GM12891 (cell line): ENCODE data around the gene JAZF1.

Source experiments
- DNase-seq: peaks from one replicate; pipeline ENCODE4 v3.0.0; 2011; ENCODE audit warnings: low spot score; ENCODE audit not compliant: insufficient read length
- FAIRE-seq: peaks from 2 replicates; lab custom pipeline; 2011; peaks lifted over from hg19 to GRCh38; lab: Jason Lieb, UNC
- PAX5 ChIP-seq: IDR thresholded peaks from 2 replicates; pipeline ENCODE4 v1.6.1; 2011; ENCODE audit warnings: low read length, moderate library complexity, mild to moderate bottlenecking; ENCODE audit not compliant: insufficient read depth, severe bottlenecking
- POLR2A ChIP-seq: IDR thresholded peaks from 2 replicates; pipeline ENCODE4 v1.6.1; 2011; ENCODE audit warnings: low read depth, low read length, control low read depth
- POLR2AphosphoS5 ChIP-seq: IDR thresholded peaks from 2 replicates; pipeline ENCODE4 v1.6.1; 2011; ENCODE audit warnings: low read depth, low read length, control low read depth
- POU2F2 ChIP-seq: IDR thresholded peaks from 2 replicates; pipeline ENCODE4 v1.6.1; 2011; ENCODE audit warnings: low read depth, mild to moderate bottlenecking, control low read depth, low read length, moderate library complexity
- SPI1 ChIP-seq: IDR thresholded peaks from 2 replicates; pipeline ENCODE4 v1.6.1; 2011; ENCODE audit warnings: low read depth, low read length, control low read depth
- TAF1 ChIP-seq: IDR thresholded peaks from 2 replicates; pipeline ENCODE4 v1.6.1; 2011; ENCODE audit warnings: low read depth, low read length, control low read depth

The JAZF1 gene

DNA sequence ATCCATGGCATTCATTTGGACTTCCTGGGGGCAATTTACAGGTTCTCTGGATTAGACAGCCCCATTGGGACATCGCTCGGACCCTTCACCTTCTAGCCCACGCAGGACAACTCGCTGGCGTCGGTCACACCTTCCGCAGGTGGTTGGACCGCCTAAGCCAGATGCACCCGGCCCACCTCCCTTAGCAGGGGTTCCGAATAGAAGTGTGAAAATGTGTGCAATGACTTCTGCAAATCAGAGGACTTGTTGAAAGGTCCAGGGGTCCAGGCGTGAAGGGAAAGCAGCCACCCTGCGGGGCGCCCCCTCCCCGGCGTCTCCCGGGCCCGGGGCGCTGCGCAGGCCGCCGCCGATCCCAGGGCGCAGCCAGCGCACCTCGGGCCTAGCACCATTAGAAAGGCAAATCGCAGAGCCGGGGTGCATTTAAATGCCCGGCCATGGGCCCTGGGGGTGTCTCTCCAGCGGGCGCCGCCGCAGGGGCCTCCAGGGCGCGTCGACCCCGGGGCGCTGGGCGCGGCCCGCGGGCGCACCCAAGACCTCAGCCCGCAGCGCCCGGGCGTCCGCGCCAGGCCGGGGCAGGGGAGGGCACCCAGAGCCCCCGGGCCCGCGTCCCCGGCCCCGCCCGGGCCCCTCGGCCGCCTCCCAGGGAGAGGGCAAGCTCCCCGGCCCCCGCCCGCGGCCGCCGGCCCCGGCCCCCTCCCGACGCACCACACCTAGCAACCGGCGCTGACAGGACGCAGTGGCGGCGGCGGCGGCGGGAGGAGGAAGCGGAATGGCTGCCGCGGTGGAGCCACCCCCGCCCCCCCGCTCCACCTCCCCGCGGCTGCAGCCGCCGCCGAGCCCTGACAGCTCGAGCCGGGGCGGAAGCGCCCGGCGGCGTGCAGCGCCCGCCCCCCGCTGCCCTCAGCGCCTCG lies 1.2 kb downstream of the JAZF1 start:
- FAIRE-seq (peak; percentile 40), DNase-seq (peak; percentile 54)
- TF ChIP-seq TAF1, result no peak

DNA sequence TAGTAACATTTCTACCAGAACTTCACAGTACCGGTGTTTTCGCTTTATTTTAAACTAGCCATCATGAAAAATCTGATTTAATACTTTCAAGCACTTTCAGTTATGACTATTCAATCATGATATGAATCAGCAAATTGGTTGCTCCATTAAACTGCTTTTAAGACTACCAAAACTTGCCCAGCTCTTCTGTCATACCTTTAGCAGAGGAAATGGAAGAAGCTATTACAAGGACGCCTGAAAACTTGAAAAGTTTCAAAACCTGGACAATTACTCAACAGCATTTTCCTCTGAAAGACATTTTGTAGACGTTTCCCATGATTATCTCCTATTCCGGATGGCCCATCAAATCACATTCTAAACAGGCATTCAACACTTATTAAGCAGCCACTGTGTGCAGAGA lies 2.0 kb downstream of the JAZF1 start:
- TF ChIP-seq SPI1 (no peak), TAF1 (no peak), PAX5 (no peak), POLR2A (no peak), POU2F2 (no peak)
- FAIRE-seq, result no peak
- DNase-seq, result peak; percentile 7

DNA sequence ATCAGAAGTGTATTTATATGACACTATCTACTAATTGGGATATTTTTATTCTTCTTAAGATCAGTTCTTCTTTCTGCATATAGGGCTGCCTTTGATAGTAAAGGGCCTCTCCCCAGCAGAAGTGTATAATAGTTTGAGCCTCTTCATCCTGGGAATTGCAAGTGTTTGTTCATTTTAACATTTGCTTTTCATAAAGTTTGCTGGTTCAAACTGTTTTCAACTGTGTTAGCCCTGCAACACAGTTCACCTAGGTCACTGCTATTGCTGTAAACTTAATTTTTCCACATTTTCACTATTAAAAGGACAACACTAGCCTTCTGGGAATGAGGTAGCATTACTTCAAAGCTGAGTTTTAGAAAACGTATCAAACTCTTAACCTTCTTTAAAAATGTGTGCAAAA lies 2.8 kb downstream of the JAZF1 start:
- DNase-seq, result no peak
- TF ChIP-seq POLR2A (no peak), SPI1 (no peak), POLR2AphosphoS5 (no peak), PAX5 (no peak), POU2F2 (no peak), TAF1 (no peak)
- no peak for FAIRE-seq

DNA sequence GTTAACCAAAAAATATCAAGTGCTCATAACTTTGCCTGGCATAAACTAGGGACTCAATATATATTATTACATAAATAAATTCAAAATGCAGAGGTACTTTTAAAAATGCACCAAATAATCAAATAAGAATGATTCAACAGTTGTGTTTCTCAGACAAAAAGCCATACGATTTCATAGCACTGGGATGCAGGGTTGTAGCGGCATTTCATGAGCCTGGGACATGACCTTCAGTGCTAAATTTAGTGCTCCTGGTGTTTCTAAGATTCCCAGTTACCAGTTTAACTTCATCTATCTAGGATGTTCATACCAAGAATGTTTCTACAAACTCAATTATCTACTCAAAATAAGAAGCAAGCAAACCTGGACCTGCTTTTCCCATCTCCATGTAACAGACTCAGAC lies 4.0 kb downstream of the JAZF1 start:
- DNase-seq (no peak), FAIRE-seq (no peak)
- no peak for TF ChIP-seq PAX5

DNA sequence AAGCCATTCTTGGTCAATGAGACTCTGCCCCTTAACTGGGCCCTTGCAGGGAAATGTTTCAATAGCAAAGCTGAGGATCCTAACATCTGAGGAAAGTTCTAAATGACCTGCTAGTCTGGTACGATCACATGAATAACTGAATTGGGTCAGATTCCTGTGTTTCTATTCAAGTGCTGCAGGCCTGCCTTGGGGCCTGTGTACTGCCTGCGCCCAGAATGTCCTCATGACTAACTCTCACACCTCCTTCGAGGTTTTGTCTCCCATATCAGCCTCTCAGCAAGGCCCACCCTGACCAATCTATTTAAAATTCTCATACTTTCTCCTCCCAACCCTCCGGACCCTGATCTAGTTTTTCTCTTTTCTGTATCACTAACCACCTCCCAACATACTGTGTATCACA lies 4.4 kb downstream of the JAZF1 start:
- FAIRE-seq, result no peak
- DNase-seq, result no peak
- no peak for TF ChIP-seq POU2F2
- TF ChIP-seq POLR2A, result no peak
- no peak for TF ChIP-seq SPI1
- TF ChIP-seq TAF1, result no peak
- TF ChIP-seq POLR2AphosphoS5, result no peak
- TF ChIP-seq PAX5, result no peak

DNA sequence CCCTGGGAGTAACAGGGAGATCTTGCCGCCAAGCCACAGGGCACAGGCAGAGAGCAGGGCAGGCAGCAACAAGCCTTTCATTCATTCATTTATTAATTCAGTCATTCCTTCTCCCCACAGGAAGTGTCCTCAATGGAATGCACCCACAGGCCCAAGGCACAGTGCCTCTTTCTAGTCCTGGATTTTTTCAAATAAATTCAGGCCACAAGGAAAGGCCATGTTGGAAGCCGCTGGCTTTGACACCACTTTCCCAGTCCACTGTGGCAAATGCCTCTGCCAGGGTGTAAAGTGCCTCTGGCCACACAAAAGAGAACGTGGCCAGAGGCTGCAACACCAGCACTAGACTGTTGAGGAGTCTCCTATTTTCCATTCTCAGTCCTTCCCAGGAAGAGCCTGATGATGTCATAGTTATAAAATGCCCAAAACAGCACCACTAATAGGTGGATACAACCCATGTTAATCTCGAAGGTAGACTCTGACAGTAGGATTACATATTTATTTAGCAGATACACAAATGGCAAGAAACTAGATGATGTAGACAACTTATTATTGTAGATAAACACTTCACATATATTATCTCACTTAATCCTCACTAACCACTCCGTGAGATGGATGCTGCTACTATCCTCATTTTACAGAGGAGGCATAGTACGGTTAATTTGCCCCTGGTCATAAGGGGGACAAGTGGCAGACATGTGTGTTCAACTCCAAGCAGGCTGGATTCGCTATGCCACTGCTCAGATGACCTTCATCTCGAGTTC lies 5.5 kb downstream of the JAZF1 start:
- DNase-seq (no peak), FAIRE-seq (no peak)
- no peak for TF ChIP-seq POLR2A
- TF ChIP-seq POLR2AphosphoS5, result no peak
- TF ChIP-seq SPI1, result no peak
- TF ChIP-seq TAF1, result no peak
- no peak for TF ChIP-seq PAX5
- TF ChIP-seq POU2F2, result no peak

DNA sequence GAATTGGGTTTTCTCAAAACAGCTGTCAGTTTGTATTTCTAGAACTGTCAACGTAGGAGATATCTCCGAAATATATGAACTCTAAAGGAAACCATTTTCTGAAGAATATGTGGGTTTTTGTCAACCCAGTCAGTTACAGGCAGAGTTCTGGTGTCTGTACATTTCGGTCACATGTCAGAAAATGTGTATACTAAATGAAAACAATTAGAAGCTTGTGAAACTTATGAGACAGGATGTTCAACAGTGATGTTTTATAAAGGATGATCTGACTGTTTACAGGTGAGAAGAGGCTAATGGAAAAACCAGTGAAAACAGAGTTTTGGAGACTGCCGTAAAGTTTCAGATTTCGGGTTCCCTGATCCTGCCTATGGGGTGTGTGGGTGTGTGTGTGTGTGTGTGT lies 6.2 kb downstream of the JAZF1 start:
- FAIRE-seq (no peak), DNase-seq (no peak)
- no peak for TF ChIP-seq TAF1
- TF ChIP-seq POLR2A, result no peak
- no peak for TF ChIP-seq POU2F2
- TF ChIP-seq POLR2AphosphoS5, result no peak
- no peak for TF ChIP-seq SPI1
- no peak for TF ChIP-seq PAX5

DNA sequence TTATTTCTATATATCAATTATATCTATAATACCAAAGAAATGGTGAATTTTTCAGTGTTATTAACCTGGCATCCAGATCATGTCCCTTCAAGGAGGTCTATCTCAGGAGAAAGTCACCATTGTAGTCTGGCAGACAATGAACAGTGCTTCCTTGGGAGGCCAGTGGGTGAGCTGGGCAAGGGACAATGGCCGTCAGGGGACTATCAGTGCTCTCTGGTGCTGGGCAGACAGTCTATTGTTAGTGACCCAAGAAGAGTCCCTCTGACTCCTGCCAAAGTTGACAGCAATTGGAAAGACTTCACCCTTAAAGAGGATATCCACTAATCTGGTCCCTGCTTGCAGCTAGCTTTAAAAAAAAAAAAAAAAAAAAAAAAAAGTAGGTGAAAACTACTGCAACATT lies 7.1 kb downstream of the JAZF1 start:
- TF ChIP-seq SPI1 (no peak), POLR2A (no peak), PAX5 (no peak), POU2F2 (no peak), POLR2AphosphoS5 (no peak), TAF1 (no peak)
- DNase-seq (no peak), FAIRE-seq (no peak)

DNA sequence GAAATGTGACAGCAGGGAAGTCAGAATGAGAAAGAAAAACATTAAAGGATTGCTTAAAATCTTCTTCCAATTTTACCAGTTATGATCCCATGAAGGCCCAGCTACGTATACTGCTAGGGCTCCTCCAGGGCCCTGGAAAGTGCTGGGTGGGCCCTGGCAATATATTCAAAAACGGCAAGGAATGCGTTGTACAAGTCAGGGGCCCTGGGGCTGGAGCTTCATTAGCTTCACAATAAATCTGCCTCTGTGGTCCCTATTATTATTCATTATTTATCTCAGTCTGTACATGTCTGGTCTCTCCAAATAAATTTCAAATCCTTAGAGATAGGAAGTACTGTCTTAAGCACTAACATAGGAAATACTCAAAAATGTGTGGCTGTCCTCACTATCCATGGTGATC lies 7.6 kb downstream of the JAZF1 start:
- no peak for TF ChIP-seq TAF1
- no peak for TF ChIP-seq POLR2AphosphoS5
- no peak for TF ChIP-seq SPI1
- no peak for TF ChIP-seq PAX5
- no peak for TF ChIP-seq POLR2A
- no peak for TF ChIP-seq POU2F2
- no peak for DNase-seq
- FAIRE-seq, result no peak

DNA sequence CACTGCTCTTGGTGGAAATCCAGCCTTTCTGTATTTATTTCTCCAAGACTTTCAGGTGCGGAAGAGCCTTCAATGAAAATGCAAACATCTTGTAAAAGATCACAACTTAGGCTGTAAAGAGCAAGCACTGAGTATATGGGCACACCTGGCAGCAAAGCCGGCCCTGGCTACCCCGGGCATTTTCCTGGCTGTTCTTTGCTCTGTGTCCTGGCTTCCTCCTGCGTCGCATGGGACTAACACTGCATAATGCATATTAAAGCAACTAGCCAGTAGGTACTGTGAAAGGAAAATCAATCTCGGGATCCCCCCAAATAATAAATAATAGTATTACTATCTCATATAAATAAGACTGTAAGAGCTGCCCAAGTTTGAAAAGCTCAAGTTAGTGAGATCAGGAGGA lies 9.9 kb downstream of the JAZF1 start:
- FAIRE-seq (no peak), DNase-seq (no peak)
- no peak for TF ChIP-seq TAF1
